ENCODE data around the gene ACTN4. TPM values are rescaled to one million over a fixed set of nuclear protein-coding genes. Genes with fewer than 3 reads are reported as not detected.

Gene ACTN4
- polyA plus RNA-seq, 4 donors, result 655 to 698 (median 680) TPM

DNA sequence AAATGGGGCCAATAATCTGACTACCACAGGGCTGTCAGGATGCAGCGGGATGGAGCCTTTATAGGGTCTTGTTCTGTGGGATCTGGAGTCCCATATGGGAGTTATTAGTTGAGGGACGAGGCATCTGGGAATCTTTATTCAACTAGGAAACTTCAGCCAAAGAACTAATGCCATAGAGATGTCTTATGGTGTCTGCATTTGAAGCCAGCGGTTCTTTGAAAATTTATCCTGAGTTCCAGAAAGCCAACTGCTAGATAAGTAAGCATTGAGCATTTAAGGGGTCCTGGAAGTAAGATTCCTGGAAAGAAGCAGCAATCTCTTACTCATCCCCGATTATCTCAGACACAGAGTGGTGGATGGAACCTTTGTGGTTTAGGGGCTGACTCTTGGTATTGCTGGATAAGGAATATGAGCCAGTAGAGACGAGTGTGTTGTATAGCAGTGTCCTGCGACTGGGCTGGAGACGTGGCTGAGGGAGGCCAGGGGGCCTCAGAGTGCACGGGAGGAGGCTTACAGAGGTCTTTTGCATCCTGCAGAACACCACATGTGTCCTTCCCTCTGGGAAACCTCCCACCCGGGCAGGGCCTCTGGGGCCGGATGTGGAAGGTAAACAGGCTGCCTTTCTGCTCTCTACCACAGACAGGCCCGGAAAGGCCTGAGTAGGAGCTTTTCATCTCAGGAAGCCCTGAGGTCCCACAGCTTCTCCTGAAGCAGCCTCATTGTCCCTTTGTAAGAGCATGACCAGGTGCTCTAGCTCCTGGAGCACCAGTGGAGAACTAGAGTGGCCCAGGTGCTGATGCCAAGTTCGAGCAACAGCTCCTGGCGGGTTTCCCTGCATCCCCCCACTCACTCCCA is 28.8 kb downstream of the ACTN4 start:
- no peak for DNase-seq (ENCODE audit: low read depth in 4 of 4, low spot score in 2 of 4)

DNA sequence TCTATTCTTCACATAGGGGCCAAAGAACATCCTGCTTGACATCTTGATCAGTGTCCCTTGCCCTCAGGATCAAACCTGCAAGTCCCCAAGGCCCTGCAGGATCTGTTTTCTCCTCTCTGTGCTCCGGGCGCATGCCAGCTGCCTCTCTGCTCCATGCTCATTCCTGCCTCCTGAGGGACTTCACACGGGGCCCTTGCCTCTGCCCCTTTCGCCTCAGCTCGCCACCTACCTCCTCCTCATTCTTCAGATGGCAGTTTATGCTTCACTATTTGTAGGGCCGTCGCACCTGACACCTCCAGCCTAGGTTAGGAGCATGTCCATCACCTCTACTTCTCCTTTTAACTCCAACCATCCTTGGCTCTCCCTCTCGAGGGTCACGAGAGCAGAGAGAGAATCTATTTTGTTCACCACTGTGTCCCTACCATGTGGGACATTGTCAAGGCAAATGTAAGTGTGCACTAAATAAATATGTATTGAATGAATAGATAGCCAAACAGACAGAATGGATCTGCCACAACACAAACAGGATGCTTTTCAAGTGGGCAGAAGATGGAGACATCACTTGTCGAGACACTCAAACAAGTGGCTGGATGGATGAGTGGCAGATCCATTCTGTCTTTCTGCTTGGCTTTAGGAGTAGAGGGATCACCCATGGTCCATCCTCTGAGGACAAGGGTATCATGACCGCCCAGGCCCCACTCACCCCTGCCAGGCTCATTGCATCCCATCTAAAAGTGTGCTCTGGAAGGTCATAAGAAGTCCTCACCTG is 29.6 kb downstream of the ACTN4 start:
- DNase-seq (ENCODE audit: low read depth in 4 of 4, low spot score in 2 of 4), result no peak

DNA sequence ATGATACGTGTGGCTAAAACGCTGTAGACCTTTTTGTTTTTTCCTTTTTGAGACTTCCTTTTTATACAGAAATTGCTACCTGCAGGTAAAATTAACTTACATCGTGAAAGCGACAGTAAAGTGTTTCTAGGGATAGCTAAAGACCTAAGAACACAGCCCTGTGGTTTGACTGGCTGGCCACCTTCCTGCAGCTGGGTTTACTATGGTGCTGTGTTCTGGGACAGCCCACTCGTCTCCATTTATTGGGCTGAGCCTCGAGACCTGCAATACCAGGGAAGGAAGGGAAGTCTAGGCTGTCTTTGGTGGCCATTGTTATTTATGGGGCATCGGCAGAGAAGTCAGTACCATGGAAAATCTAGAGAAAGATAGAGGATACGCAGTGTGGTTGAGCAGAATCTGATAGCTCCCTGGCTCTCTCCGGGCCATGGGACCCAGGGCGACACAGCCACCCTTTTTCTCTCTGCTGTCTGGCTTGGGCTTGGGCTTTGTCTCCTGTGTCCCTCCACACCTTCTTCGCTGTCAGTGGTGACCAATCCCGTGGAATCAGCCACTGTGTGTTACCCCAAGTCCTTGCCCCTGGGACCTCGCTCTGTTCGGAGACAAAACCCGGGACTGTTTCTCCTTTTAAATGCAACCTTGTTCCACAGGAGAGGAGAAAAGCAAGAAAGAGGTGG is 30.9 kb downstream of the ACTN4 start:
- no peak for DNase-seq (ENCODE audit: low read depth in 4 of 4, low spot score in 2 of 4)

DNA sequence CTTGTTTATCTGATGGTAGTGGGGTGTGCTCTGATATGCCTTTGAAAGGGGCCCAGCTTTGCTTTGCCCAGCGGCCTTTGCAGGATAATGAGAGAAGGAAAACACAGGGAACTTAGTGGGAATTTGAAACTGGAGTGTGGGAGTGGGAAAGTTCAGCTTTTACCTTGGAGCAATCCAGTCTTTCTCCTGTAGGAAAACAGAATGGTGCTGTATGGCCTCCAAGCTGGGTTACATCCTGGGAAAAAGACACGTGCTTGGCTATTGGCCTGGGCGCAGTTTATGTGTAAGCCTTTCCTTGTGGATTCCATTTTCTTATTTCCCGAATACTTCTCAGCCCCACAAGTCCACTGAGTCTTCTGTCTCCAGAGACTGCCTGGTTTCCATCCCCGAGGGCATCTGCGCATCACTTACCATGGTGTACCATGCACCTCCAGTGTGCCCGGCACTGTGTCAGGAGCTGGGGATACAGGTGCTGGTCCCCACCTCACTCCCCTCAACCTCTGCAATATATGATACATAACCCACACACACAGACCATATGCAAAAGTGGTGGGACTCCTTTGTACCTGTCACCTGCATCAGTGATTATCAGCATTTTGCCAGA is 31.5 kb downstream of the ACTN4 start:
- no peak for DNase-seq (ENCODE audit: low read depth in 4 of 4, low spot score in 2 of 4)

DNA sequence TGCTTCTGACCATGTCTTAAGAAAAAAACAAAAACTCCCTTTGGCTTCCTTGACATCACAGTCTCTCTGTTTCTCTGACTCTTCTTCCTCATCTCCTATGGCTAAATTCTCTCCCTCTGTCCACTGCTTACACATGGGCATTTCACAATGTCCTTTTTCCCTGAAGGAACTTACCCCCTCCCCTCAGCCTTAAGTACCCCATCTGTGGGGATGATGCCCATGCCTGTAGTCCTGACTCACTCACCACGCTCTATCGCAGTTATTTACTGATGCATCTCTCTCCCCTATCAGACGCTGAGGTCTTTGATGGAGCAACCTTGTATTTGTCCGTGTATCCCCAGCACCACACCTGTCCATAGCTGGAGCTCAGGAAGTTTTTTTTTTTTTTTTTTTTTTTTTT is 32.4 kb downstream of the ACTN4 start:
- DNase-seq (ENCODE audit: low read depth in 4 of 4, low spot score in 2 of 4), result no peak

DNA sequence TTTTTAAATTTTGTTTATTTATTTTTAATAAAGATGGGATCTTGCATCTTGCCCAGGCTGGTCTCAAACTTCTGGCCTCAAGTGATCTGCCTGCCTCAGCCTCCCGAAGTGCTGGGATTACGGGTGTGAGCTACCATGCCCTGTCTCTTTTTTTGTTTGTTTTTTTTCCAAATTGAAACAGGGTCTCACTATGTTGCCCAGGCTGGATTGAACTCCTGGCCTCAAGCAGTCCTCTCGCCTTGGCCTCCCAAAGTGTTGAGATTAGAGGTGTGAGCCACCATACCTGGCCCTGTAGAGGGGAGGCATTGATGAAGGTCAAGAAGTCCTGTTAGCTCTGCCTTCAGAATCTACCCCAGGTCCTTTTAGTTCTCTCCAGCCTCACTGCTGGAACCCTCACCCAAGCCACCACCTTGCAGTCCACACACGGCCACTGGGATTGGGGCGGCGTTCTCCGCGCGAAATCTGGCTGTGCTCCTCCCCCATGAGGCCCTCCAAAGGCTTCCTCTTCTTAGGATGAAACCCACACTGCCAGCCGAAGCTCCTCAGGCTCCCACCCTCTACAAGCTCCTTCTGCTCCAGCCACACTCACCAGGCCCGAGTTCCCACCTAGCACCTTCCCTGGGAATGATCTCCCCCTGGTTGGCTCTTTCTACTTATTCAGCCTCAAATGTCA is 34.9 kb downstream of the ACTN4 start:
- DNase-seq (ENCODE audit: low read depth in 4 of 4, low spot score in 2 of 4), result no peak

DNA sequence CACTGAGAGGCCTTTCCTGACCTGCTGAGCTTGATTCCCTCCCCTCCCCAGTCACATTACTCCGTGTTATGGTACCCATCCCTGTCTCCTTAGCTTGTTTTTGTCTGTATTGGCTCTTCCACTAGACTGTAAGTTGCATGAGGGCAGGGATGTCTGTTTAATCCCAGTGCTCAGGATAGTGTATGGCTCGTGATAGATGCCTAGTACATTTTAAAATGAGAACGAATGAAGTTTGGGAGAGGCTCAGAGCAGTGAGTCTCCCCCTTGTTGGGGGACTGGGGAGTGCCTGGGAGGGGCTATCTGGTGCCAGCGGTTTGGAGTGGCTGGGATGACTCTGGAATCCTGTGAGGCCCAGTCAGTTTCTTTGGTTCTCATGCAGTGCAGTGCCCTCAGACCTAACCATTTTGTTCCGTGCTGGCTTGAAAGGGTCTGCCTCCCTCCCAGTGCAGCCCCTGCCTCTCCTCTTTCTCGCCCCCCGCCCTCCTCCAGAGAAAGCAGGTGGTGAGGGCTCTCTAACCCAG is 35.5 kb downstream of the ACTN4 start:
- no peak for DNase-seq (ENCODE audit: low read depth in 4 of 4, low spot score in 2 of 4)

DNA sequence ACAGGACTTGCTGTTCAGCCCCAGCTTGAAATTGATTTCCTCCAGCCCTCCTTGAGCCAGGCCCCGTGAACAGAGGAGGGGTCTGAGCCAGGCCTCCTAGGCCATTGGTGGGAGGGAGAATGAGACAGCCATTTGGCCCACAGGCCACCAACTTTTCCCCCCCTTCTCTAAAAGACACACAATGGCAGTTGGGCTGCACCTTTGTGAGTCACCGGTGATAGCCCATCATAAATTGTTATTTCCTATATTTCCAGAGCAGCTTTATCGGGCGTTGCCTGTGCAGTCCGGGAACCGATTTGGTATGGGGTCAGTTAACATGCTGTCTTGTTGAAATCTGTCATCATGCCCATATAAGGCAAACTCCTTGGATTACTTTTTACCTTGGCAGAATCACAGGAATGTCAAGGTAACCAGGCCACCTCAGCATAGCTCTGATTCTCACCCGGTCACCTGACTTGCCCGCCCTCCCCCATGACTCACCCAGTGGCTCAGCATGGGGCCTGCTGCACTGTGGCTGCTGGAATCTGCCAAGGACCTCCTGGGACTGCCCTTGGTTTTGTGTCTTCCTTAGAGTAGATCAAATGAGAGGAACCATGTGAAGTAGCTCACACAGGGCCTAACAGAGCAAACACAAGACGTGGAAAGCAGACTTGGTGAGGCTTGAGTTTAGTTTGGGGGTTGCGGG is 36.1 kb downstream of the ACTN4 start:
- DNase-seq (ENCODE audit: low read depth in 4 of 4, low spot score in 2 of 4), result no peak

DNA sequence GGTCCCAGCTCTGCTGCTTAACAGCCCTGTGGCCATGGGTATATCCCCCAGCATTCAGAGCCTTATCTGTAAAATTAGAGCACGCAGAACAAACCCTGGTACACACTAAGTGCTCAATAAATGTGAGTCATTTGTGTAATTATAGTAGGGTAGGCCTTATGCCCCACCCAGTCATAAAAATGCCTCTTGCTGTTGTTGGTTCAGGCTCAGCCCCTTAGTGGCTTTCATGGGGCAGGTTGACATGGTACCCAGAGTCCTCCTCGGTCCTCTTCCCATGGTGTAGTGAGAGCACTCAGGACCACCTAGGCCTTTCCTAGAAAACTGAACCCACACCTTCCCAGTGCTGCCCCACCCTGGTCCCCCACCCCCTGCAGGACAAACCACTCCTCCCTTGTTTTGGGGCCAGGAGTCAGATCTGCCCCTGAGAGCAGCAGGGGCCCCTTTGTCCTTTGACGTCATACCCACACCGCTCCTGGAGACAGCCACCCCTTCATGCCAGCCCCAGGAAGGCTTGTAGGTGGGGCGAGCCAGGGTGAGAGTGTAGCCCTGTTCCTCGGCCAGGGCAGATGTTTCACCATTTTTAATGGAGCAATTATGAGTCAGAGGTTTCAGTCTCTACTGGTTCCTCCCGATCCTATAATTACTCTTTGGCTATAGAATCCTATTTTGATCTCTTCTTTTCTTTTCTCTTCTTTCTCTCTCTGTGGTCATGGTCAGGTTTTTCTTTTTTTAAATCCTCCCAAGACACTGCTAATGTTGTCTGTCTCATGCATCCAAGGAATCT is 36.8 kb downstream of the ACTN4 start:
- DNase-seq (ENCODE audit: low read depth in 4 of 4, low spot score in 2 of 4), result no peak

DNA sequence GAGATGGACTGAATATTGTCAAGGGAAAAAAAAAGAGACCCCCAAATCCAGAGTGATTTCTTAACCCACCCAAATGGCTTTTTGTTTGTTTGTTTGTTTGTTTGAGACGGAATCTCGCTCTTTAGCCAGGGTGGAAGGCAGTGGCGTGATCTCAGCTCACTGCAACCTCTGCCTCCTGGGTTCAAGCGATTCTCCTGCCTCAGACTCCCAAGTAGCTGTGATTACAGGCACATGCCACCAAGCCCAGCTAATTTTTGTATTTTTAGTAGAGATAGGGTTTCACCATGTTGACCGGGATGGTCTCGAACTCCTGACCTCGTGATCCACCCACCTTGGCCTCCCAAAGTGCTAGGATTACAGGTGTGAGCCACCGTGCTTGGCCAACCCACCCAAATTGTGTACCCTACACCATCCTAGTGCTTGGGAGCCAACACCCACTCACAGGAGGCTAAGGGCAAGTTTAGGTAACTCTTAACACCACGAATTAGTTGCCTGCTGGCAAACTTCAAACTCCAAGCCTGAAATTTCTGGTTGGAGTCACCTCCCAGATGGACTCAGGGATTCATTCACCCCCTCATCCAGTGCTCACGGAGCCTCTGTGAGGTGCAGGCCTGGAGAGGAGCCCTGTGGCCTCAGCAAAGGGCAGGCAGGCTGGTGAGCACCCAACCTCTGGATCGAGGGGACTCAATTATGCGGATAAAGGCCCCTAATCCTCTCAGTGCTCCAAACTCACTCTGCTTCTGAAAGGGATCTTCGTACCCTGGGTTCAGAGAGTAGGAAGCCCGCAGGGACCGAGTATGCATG is 37.6 kb downstream of the ACTN4 start:
- DNase-seq (ENCODE audit: low read depth in 4 of 4, low spot score in 2 of 4), result no peak

DNA sequence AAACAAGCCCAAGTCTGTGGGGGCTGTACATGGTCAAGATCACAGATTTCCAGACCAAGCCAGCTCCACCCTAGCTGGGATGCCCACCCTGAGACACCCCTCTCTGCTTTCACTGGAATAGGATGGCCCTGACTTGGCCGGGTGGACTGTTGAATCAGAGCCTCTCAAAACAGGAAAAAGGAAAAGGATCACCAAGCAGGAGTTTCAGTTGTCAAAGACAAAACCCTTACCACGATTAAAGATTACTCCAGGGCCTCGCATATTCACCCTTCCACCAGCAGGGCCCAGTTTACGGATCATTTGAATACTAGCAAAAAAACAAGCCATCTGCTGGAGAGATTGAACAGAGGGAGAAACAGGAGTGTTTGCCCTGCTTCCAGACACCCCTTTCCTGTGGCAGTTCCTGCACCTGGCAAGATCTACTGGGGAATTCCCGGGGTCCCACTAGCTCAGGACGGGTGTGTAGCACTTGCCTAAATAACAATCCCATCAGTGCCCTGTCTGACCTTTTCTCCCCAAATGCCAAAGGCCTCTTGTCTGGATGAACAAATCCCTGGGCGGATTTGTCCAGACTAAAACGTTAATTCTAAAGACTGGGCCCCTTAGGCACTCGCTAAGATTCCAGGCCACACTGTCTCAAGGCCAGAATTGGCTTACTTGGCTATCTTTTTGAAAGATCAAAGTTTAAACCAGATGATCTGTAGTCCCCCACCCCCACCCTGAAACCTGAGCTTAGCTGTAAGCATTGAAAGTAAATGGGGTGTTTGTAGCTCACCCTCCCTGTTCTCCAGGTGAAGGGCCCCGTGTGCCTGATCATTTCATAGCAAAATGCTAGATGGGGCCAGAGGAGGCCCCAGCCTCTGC is 38.4 kb downstream of the ACTN4 start:
- DNase-seq (ENCODE audit: low read depth in 4 of 4, low spot score in 2 of 4), result no peak

DNA sequence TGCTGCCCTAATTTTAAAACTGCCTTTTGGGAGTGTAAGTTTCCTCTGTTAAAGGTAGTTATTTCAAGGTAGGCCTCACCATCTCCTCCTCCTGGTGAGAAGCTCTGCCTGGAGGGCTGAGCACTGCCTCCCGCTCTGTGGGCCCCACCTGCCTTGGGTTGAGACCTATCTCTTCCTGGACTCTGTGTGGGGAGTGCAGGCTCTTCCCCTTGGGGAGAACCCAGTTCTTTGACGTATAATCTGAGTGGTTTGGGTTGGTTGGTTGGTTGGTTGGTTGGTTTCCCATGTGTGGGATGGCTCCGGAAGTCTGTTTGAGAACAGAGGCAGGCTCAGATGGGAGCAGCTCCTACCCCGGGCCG is 39.1 kb downstream of the ACTN4 start:
- no peak for DNase-seq (ENCODE audit: low read depth in 4 of 4, low spot score in 2 of 4)

DNA sequence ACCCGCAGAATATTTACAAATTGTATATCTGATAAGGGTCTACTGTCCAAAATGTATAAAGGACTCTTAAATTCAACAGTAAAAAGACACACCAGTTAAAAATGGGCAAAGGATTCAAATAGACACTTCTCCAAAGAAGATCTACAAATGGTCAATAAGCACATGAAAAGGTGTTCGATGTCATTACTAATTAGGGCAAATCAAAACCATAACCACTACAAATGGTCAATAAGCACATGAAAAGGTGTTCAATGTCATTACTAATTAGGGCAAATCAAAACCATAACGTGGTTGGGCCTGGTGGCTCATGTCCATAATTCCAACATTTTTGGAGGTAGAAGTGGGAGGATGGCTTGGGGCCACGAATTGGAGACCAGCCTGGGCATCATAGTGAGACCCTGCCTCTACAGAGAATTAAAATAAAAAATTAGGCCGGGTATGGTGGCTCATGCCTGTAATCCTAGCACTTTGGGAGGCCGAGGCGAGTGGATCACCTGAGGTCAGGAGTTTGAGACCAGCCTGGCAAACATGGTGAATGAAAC is 40.5 kb downstream of the ACTN4 start:
- DNase-seq (ENCODE audit: low read depth in 4 of 4, low spot score in 2 of 4), result no peak

DNA sequence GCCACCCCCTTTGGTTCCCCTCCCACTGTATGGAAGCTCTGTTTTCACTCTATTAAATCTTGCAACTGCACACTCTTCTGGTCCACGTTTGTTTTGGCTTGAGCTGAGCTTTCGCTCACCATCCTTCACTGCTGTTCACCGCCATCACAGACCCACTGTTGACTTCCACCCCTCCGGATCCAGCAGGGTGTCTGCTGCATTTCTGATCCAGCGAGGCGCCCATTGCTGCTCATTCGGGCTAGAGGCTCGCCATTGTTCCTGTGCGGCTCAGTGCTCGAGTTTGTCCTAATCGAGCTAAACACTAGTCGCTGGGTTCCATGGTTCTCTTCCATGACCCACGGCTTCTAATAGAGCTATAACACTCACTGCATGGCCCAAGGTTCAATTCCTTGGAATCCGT is 42.7 kb downstream of the ACTN4 start:
- no peak for DNase-seq (ENCODE audit: low read depth in 4 of 4, low spot score in 2 of 4)

DNA sequence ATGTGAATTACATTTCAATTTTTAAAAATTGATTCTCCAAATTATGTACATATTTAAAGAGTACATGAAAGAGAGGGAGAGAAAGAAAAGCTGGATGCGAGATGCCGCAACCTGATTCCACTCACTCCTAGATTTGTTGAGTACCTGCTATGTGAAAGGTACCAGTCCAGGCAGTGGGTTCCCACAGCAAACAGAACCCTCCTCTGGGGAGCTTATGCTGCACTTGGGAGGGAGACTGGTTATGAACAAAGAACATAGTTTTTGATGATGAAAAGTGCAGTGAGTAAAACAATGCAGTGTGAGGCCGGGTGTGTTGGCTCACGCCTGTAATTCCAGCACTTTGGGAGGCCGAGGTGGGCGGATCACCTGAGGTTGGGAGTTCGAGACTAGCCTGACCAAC is 43.4 kb downstream of the ACTN4 start:
- DNase-seq (ENCODE audit: low read depth in 4 of 4, low spot score in 2 of 4), result no peak

DNA sequence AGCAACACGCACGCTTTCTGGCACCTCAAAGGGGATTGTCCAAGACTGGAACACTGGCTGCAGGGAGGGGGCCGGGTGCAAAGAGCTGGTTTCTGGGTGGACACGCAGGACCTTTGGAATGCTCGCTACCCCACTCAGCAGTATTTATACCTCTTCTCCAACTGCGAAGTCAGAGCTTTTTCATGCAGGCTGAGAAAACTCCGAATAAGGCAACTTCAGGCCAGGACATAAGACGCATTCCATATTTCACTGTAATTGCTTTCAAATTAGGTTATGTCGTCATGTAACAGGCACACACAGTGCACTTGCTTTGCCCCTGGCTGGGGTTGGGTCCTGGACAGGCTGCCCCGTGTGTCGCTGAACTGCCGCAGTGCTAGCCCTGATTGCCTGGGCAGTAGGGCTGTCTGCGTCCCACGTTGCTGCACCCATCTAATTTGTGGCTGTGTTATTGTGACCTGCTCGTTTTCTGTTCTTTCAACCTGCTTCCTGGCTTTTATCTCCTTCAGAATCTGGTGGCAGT is 44.5 kb downstream of the ACTN4 start:
- DNase-seq (ENCODE audit: low read depth in 4 of 4, low spot score in 2 of 4), result no peak

All from left renal cortex interstitium (tissue), 4 donors.